OCI-M2 (cell line): ENCODE results near the gene TDRD10.

Experiments
- DNase-seq: peaks from one replicate; lab custom pipeline; 2025; ENCODE audit not compliant: unreplicated experiment; lab: John Stamatoyannopoulos, UW

Gene TDRD10

DNA sequence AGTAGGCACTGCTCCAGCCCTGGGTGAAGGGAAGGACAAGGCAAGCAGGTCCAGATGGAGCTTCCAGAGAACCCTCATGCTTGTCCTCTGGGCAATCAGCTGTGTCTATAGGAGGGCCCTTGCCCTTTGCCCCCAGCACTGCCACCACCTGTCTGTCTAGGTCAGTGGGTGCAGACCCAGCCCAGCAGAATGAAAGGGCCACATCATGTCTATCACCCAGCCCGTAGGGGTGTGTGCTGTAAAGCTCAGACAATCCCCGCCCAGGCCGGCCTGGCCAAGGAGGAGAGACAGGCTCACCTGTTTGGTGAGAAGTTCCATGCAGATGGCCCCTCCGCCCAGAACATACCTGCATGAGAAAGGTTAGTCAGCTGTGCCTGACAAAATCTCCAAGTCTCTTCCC is 49.5 kb downstream of the TDRD10 start:
- no peak for DNase-seq

DNA sequence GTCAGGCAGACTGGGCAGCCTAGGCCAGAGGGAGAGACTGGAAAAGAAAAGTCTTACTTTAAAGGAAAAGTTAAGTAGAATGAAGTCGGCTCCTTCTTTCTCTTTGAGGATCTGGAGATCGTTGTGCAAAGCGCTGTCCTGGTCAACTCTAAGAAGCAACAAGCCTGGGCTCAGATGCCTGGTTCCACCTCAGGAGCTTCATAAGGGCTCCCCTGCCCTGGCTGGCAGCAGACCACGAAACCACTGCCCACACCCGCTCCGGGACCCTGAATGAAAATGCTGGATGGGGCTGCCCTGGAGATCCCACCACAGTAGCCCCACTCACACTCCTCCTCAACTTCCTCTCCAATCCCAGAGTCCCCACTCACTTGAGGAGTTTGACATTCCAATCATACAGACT is 50.0 kb downstream of the TDRD10 start:
- DNase-seq, result no peak

DNA sequence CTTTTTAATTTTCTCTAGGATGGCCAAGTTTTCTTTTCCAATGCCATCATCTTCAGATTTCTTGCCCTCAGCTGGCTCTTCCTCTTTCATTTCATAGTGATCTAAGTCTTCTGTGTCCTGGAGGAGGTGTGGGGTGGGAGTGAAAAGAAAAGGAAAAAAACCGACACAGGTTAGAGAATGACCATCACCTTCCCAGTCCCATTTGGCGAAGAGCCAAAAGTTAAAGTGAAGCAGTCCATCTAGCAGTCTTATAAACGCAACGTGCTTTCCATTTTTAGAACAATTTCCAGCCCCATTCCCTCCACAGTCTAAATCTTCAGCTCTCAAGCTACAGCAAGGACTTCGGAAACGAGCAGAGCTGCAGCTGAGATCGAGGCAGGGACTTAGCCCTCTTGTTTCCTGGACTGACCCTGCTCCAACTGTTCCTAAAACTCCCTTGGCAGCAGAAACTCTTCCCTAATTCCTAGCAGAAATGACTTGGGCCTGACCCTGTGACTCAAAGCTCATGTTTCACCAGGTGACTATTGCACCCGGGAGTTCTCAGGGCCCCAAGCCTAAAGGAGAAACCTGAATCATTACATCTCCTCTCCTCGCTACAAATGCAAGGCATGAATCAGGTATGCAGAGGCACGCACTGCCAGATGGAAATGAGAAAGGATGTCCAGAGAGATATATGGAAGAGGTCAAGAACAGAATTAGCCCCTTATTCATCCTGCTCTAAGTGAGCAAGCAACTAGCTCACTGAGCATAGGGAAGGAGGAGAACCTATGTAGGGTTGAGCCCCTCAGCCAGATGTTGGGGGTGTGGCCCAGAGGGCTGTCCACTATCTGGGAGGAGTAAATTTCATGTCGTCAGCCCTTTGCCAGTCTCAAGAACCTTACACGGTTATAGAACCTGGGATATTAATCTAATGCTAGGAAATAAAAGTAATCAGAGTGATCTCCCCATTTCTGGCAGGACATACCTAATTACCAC is 51.3 kb downstream of the TDRD10 start:
- DNase-seq, result no peak

DNA sequence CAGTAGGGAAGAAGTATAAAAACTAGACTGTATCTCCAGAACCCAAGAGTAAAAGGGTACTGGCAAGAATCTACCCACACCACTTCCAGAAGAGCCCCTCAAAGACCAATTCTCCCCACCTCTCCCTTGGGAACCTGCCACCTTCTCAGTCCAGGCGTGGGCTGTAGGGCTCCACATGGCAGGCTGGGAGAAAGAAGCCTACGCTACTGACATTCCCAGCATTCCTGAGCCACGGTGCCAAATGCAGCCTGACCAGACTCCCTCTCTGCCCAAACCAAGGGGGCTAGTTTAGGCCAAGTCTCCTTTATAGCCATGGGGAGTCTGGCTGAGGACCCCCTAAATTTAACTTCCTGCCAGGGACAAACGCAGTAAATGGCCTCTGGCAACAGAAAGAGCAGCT is 54.4 kb downstream of the TDRD10 start:
- DNase-seq, result no peak

DNA sequence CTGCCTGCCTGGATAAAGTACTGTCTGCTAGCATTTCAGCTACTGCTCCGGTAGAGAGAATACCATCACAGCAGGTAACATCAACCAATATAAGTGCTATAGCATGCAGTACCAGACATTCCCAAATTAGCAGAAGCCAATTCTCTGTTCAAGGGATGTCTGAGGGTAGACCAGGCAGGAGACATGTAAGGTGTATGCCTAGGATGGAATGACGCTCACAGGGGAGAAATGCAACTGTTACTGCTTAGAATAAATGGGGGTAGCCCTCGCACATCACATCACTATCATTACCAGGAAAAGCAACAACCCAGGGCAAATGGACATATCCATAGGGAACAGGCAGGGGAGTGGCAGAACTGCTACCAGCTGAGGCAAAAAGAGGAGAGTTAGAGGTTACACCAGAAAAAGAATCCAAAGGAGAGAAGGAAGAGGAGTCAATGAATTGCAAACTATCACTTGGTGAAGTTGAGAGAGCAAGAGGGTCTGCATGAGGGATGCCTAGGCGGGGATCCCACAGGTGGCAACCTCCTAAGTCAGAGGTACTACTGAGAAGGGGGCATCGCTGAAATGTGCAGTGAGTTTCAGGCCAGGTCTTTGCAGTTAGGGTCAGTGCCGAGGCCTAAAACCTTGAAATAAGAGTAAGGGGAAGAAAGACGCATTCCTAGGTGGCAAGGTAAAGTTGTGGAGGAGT is 55.4 kb downstream of the TDRD10 start:
- no peak for DNase-seq

DNA sequence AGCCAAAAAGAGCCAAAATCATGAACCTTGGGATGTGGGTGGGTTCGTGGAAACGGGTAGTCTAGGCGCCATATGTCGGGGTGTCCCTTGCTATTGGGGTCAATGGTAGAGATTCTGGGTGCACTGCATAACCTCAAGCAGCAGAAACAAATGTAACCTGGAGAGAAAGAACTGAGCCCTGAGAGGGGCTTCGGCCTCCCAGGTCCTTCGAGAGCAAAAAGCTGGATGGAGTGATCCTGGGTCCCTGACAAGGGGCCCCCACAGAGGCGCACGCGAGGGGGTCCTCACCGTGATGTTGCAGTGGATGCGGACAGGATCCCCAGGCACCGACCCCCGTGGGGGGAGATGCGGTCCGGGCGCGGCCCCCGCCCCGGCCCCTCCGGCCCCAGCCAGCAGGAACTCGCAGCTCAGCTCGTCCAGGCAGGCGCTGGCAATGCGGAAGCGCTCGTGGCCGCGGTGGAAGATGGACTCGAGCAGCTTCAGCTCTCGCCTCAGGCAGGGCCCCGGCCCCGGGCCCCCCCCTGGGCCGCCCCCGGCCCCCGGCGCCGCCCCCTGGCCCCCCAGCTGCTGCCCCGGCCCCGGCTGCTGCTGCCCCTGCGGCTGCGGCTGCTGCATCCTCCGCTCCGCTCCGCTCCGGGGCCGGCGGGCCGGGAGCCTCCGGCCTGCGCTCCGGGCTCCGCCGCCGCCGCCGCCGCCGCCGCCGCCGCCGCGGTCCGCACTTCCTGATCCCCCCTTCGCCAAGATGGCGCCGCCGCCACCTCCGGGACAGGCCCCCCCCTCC is 56.1 kb downstream of the TDRD10 start, which contains the start of gene UBE2Q1:
Gene UBE2Q1 (minus strand): TSS at position 724 of the 781 bp plus-strand sequence. CDS start 109 bp downstream, at position 615.
- no peak for DNase-seq

DNA sequence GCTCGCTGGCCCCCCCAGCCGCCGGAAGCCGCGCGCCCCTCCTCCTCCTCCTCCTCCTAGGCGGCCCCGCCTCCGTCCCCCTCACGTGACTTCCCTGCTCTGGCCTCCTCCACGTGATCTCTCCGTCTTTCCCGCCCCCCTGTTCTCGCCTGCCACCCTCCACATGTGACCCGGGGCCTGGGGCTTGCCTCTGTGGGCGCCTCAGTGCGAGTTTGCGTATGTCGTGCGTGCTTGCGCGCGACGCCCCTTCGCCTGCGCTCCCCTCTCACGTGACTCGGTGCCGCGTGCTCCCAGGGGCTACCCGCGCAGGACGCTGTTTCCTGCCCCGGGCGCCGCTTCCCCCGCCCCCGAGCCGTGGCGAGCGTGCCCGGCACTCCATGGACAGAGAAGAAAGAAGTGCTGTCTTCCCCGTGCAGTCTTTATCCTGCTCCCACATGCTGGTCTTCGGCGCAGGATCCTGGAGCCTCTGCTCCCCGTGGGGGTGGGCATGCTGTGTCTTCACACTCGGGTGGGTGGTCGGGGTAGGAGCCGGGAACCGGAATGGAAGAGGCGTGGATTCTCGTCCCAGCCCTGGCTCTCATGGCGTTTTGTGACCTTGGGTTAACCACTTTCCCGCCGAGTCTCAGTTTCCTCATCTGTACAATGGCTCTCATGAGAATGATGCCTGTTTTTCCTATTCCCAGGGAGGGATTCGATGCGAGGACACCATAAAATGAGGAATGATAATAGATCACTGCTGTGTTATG is 56.9 kb downstream of the TDRD10 start:
- DNase-seq, result peak; percentile 26

DNA sequence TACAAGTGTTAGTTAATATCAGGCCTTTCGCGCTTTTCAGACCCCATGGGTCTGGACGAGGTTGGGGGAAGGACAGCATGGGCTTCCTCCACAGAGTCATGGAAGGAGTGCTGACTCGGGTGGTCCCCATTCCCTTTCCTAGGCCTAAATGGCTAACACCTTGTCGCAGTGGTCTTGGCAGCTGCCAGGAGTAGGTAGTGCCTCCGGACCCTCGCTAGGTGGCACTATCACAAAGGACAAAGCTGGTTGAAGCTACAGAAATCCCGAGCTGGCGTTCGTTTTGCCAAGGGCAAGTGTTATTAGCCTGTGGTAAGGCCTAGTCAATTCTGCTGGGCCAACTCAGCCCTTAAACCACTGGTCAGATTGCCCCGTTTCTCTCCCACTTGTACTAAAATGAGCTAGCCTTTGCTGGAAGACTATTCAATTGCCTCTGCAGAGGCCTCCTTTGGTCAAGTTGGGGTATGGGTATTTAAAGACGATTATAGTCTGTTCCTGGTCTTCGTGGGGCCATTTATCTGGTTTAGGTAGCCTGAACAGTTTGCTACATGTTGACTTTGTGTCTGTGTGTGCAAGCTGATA is 57.5 kb downstream of the TDRD10 start:
- DNase-seq, result peak; percentile 70

DNA sequence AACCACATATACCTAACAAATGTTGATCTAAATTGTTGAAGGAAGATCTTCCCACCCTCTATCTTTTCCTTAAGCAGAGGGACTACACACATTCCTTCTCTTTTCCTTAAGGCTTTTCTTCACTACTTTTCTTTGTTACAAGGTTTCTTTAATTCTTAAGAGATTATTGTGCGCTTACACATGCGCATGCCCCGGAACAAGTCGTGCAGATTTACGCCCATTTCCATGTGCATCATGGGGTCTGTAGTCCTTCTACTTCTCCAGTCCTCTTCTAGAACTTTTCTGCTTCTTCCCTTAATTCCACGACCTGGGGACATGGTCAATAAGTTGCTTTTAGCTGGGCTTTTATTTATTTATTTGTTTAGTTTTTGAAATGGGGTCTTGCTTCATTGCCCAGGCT is 63.9 kb downstream of the TDRD10 start:
- no peak for DNase-seq

DNA sequence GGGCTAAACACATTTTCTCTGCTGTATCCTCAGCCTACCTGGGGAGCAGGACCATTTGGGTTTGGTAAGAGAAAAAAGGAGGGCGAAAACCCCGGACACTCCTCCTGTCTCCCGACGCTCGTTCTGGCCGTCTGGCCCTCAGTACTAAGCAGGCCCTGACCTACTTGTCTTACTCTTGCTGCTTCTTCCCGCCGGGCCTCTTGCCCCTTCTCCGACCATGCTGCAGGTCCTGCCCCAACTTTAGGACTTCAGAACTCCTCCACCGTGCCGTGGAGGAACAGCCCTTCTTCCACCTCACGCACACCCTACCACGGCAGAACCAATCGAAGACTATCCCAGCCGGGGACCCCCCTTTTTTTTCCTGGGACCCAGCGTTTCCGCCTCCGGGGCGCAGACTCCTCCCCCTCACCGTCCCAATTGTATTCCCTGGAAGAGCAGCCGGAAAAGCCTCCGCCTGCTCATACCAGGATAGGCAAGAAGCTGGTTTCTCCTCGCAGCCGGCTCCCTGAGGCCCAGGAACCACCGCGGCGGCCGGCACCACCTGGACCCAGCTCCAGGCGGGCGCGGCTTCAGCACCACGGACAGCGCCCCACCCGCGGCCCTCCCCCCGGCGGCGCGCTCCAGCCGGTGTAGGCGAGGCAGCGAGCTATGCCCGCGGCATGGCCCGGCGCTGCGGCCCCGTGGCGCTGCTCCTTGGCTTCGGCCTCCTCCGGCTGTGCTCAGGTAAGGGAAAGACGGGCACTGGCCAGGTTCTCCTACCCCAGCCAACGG is 65.6 kb downstream of the TDRD10 start, which contains the start of gene CHRNB2:
Gene CHRNB2 (plus strand): TSS at position 393 of the 771 bp plus-strand sequence. CDS start 267 bp downstream, at position 660.
- no peak for DNase-seq

DNA sequence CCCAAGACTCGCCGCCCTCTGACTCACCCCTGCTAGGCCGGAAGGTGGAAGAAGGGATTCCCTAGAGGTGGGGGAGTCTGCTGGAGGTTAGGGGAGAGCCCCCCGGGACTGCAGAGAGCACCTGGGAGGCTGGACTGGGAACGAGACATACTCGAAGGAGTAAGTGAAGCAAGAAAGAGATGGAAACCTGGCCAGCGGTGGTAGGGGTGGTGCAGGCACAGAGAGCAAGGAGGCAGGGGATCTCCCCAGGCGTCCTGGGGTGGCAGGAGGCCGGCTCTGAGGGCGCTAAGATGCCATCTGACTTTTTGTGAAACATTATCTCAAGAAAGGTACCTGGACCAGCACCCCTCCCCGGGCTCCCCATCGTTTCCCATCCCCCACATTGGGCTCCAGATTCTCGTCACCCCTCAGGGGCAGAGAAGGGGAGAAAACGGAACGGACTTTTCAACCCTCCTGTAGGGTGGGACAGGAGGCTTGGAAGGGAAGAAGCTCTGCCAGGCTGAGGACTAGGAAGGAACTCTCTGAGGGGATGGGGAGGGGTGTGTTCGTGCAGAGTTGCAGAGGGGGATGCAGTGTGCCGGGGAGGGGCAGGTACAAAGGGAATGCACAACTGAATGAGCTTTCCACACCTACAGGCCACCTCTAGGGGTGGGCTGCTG is 66.3 kb downstream of the TDRD10 start:
- no peak for DNase-seq

DNA sequence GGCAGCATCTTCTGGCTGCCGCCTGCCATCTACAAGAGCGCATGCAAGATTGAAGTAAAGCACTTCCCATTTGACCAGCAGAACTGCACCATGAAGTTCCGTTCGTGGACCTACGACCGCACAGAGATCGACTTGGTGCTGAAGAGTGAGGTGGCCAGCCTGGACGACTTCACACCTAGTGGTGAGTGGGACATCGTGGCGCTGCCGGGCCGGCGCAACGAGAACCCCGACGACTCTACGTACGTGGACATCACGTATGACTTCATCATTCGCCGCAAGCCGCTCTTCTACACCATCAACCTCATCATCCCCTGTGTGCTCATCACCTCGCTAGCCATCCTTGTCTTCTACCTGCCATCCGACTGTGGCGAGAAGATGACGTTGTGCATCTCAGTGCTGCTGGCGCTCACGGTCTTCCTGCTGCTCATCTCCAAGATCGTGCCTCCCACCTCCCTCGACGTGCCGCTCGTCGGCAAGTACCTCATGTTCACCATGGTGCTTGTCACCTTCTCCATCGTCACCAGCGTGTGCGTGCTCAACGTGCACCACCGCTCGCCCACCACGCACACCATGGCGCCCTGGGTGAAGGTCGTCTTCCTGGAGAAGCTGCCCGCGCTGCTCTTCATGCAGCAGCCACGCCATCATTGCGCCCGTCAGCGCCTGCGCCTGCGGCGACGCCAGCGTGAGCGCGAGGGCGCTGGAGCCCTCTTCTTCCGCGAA is 69.4 kb downstream of the TDRD10 start:
- no peak for DNase-seq

DNA sequence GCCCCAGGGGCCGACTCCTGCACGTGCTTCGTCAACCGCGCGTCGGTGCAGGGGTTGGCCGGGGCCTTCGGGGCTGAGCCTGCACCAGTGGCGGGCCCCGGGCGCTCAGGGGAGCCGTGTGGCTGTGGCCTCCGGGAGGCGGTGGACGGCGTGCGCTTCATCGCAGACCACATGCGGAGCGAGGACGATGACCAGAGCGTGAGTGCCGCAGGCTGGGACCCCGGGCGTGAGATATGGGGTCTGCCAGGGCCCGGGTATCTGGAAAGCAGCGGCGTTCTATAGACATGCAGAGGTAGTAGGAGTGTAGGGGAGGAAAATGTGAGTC is 69.9 kb downstream of the TDRD10 start:
- no peak for DNase-seq

DNA sequence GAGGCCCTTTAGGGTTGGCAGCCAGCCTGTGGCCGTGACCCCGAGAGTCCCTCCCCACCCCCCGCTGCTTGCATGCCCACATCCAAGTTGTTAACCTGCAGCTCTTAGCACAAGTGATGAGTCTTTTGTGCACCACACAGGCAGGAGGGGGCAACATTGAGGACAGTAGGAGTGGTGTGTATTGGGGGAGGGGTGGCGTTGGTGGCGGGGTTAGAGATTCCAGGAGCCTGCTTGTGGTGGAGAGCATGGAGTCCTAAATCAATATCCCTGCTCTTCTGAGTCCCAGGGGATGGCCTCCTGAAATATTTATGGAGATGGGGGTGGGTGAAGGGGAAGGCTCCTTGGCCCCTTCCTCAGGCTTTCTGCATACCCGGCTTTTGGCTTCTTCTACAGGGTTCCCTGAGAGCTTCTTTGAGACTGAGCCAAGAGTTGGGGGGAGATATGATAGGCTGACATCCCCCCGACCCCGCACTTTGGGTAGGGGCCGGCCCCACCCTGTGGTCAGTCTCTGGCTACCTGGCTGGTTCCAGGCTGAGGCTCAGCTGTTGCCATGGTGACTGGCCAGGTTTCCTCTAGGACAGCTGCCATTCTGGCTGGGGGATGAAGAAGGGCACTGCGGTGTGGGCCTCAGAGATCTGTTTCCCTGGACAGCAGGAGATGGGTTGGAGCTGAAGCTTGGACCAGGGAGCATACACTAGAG is 70.6 kb downstream of the TDRD10 start:
- DNase-seq, result no peak

DNA sequence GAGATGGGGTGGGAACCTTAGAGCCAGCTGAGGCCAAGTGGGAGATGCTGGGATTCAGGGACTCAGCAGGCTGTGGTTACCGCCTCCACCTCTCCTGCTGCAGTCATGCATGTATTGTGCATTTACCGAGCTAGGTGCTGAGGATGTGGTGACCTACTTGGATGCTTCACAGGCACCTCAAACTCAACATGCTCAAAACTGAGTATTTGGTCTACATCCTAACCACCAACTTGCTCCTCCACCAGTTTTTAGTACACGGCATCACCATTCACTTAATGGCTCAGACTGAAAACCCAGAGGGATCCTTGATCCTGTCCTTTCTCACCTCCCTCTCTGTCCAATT is 71.1 kb downstream of the TDRD10 start:
- no peak for DNase-seq

DNA sequence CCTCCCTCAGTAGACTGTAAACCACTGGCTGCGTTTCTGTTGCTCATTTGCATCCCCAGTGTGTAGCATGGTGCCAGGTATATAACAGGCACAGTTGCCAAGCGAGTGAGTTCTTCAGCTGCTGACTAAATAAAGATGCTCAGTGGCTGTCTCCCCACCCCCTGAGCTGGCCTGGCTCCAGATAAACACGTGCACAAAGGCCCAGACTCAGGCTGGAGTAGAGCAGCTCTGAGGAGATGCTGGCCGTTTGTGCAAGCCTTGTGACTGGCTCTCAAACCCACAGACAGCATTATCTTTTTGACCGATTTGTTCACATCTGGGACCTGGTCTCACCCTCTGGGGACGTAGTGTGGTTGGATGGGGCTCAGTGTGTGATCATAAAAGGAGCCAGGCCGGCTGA is 72.7 kb downstream of the TDRD10 start:
- DNase-seq, result no peak

DNA sequence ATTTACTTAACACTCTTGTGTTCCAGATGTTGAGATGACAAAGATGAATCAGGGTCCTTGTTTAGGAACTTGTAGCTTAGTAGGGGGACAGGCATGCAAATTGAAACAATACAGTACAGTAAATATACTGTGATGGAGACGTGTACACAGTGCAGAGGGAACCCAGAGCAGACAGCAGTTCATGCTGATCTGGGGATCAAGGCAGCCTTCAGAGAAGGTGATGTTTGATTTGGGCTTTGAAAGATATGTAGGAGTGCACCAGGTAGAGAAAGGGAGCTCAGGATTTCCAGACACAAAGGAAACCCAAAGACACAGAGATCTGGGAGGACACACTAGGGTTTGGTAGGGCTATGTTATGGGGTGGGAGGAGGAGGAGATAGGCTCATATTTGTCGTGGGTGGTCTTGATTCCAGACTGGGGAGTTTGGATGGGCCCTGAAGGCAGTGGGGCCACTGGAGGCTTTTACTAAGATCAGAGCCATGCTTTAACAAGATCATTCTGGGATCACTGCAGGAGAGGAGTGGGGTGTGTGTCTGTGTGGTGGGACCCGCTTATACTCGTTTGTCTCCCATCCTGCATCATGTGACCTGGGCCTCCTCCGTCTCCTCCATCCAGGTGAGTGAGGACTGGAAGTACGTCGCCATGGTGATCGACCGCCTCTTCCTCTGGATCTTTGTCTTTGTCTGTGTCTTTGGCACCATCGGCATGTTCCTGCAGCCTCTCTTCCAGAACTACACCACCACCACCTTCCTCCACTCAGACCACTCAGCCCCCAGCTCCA is 73.3 kb downstream of the TDRD10 start:
- DNase-seq, result no peak
